Upper lobe of right lung (tissue), 1 donor: ENCODE results near the gene CCDC89. TPM values are rescaled to one million over a fixed set of nuclear protein-coding genes. Genes with fewer than 3 reads are reported as not detected.

Experiments used
- ATAC-seq: fragments of 200-7000 bp; cut with Tn5 transposase; one replicate; pipeline ENCODE4 v1.9.1; 2020; ENCODE audit warnings: mild to moderate bottlenecking, moderate library complexity
- DNase-seq: peaks from one replicate; pipeline ENCODE4 v3.0.0-alpha.2; 2020
- H3K27ac ChIP-seq: fragments of 200-600 bp; one replicate; pipeline ENCODE4 v1.8.0; 2022
- H3K27me3 ChIP-seq: fragments of 200-600 bp; one replicate; pipeline ENCODE4 v1.8.0; 2022; ENCODE audit warnings: mild to moderate bottlenecking
- H3K36me3 ChIP-seq: fragments of 200-600 bp; one replicate; pipeline ENCODE4 v1.8.0; 2022
- H3K4me1 ChIP-seq: fragments of 200-600 bp; one replicate; pipeline ENCODE4 v1.8.0; 2022
- H3K4me3 ChIP-seq: fragments of 200-600 bp; one replicate; pipeline ENCODE4 v1.8.0; 2022; ENCODE audit warnings: mild to moderate bottlenecking
- H3K9me3 ChIP-seq: fragments of 200-600 bp; one replicate; pipeline ENCODE4 v1.8.0; 2022
- CTCF ChIP-seq: fragments of 200-600 bp; IDR thresholded peaks from one replicate; pipeline ENCODE4 v1.8.0; 2022; ENCODE audit warnings: antibody characterized with exemption
- intact Hi-C: fragments of 100-400 bp; cut with DNase I; formaldehyde crosslinking; loops from one replicate; pipeline ENCODE4 v1.11.0; 2022
- total RNA-seq: library from RNA; stranded (reverse); fragmentation: NEBNext Ultra II Directional; extraction: Animal tissue kit (Norgen Biotek cat#: 25700); gene quantifications from one replicate; pipeline ENCODE4 v1.2.1, GENCODE V29; 2021
- donor health status: DM: no; HTN: yes; CAD: no; lungs with severe emphysema.

CCDC89 gene
- total RNA-seq, 1 donor from 2014 or later: 1.2 TPM

GRCh38 chr11:85699957-85700741 lies 14.2 kb upstream of the CCDC89 start:
- Histone ChIP-seq H3K36me3 (no peaks in the 10 kb centered on the region), H3K27ac (no peak overlapping the region), H3K9me3 (no peaks in the 10 kb centered on the region), H3K4me1 (no peaks in the 10 kb centered on the region), H3K4me3 (no peak overlapping the region), H3K27me3 (no peaks in the 10 kb centered on the region)
- TF ChIP-seq CTCF: no peak
- no peak for ATAC-seq
- DNase-seq: no peak
- intact Hi-C loops: loop anchor here (10.0 kb wide), 1 partner anchor 125 kb away; no protein-coding TSS in a partner anchor

GRCh38 chr11:85698195-85698594 lies 12.2 kb upstream of the CCDC89 start:
- TF ChIP-seq CTCF: no peak
- H3K4me1 ChIP-seq: peaks cover 4% of the 10 kb centered on the region
- intact Hi-C loops: loop anchor here (10.0 kb wide), 1 partner anchor 127 kb away; no protein-coding TSS in a partner anchor
- no peak overlapping the region for H3K4me3 ChIP-seq
- H3K36me3 ChIP-seq: no peaks in the 10 kb centered on the region
- H3K27ac ChIP-seq: no peak overlapping the region
- DNase-seq (no peak), ATAC-seq (no peak)
- H3K27me3 ChIP-seq: no peaks in the 10 kb centered on the region
- no peaks in the 10 kb centered on the region for H3K9me3 ChIP-seq

GRCh38 chr11:85697747-85698146 lies 11.8 kb upstream of the CCDC89 start:
- DNase-seq (no peak), ATAC-seq (no peak)
- H3K4me3 ChIP-seq: no peak overlapping the region
- no peaks in the 10 kb centered on the region for H3K9me3 ChIP-seq
- no peaks in the 10 kb centered on the region for H3K36me3 ChIP-seq
- no peaks in the 10 kb centered on the region for H3K27me3 ChIP-seq
- H3K27ac ChIP-seq: no peak overlapping the region
- peaks cover 4% of the 10 kb centered on the region for H3K4me1 ChIP-seq
- TF ChIP-seq CTCF: no peak
- intact Hi-C loops: loop anchor here (10.0 kb wide), 1 partner anchor 127 kb away; no protein-coding TSS in a partner anchor

- intact Hi-C loops: loop anchor here (10.0 kb wide), 1 partner anchor 129 kb away; no protein-coding TSS in a partner anchor
- H3K4me1 ChIP-seq: peaks cover 4% of the 10 kb centered on the region
- H3K36me3 ChIP-seq: no peaks in the 10 kb centered on the region
- TF ChIP-seq CTCF: no peak
- no peak overlapping the region for H3K4me3 ChIP-seq
- no peak for DNase-seq
- no peaks in the 10 kb centered on the region for H3K9me3 ChIP-seq
- ATAC-seq: no peak
- H3K27ac ChIP-seq: no peak overlapping the region
- no peaks in the 10 kb centered on the region for H3K27me3 ChIP-seq
Measured at GRCh38 chr11:85695546-85695945, 9.6 kb upstream of the CCDC89 start.

GRCh38 chr11:85694385-85694980 lies 8.5 kb upstream of the CCDC89 start:
- no peak overlapping the region for H3K4me3 ChIP-seq
- peak; percentile 55 for TF ChIP-seq CTCF
- no peak overlapping the region for H3K27ac ChIP-seq
- no peaks in the 10 kb centered on the region for H3K27me3 ChIP-seq
- H3K36me3 ChIP-seq: no peaks in the 10 kb centered on the region
- intact Hi-C loops: loop anchor here (10.0 kb wide), 1 partner anchor 130 kb away; no protein-coding TSS in a partner anchor
- DNase-seq: no peak
- H3K4me1 ChIP-seq: peaks cover 4% of the 10 kb centered on the region
- ATAC-seq: peak; percentile 33
- no peaks in the 10 kb centered on the region for H3K9me3 ChIP-seq
